NCI-H748 (cell line): ENCODE data around the gene NRF1.
A peak's percentile ranks its signal among the peaks of the same experiment; 100 is the strongest.
"Not testable (repeated sequence)": the region's sequence is repeated elsewhere in the genome, so short reads cannot be mapped to it uniquely, and the experiment has no call there.

Experiments
- DNase-seq: peaks from one replicate; lab custom pipeline; 2025; ENCODE audit not compliant: unreplicated experiment; lab: John Stamatoyannopoulos, UW

Gene NRF1

GRCh38 chr7:129644634-129645230 is 33.2 kb downstream of the NRF1 start:
- peak; percentile 52 for DNase-seq

GRCh38 chr7:129646369-129647021 is 35.0 kb downstream of the NRF1 start:
- no peak for DNase-seq

- DNase-seq: no peak
These were observed 37.7 kb downstream of the NRF1 start for GRCh38 chr7:129649128-129649690.

- DNase-seq: no peak
These were observed 38.7 kb downstream of the NRF1 start for GRCh38 chr7:129650056-129650758.

GRCh38 chr7:129652914-129653313 is 41.4 kb downstream of the NRF1 start:
- DNase-seq: no peak

- no peak for DNase-seq
These were observed 44.3 kb downstream of the NRF1 start for GRCh38 chr7:129655811-129656210.

- no peak for DNase-seq
These were observed 45.8 kb downstream of the NRF1 start for GRCh38 chr7:129657363-129657762.

- DNase-seq: not testable (repeated sequence)
These were observed 48.4 kb downstream of the NRF1 start for GRCh38 chr7:129659907-129660306.

GRCh38 chr7:129661645-129662182 is 50.2 kb downstream of the NRF1 start:
- no peak for DNase-seq

- not testable (repeated sequence) for DNase-seq
These were observed 51.7 kb downstream of the NRF1 start for GRCh38 chr7:129663240-129663639.

- peak; percentile 70 for DNase-seq
These were observed 52.8 kb downstream of the NRF1 start for GRCh38 chr7:129664029-129665012.

GRCh38 chr7:129665013-129665401 is 53.5 kb downstream of the NRF1 start:
- DNase-seq: no peak

- DNase-seq: no peak
These were observed 55.6 kb downstream of the NRF1 start for GRCh38 chr7:129667116-129667515.

- DNase-seq: no peak
These were observed 56.0 kb downstream of the NRF1 start for GRCh38 chr7:129667551-129667950.

- no peak for DNase-seq
These were observed 58.4 kb downstream of the NRF1 start for GRCh38 chr7:129669901-129670300.

GRCh38 chr7:129670656-129671055 is 59.1 kb downstream of the NRF1 start:
- no peak for DNase-seq

- peak; percentile 63 for DNase-seq
These were observed 59.7 kb downstream of the NRF1 start for GRCh38 chr7:129671266-129671665.

- DNase-seq: not testable (repeated sequence)
These were observed 63.0 kb downstream of the NRF1 start for GRCh38 chr7:129674475-129674874.

GRCh38 chr7:129675521-129675920 is 64.0 kb downstream of the NRF1 start:
- DNase-seq: no peak
